ENCODE data around the gene WWC1. TPM values are rescaled to one million over a fixed set of nuclear protein-coding genes. Genes with fewer than 3 reads are reported as not detected.

Gene WWC1
- total RNA-seq, 2 experiments from 2014 or later: not detected

GRCh38 chr5:168368854-168369253 lies 77.4 kb downstream of the WWC1 start:
- H3K27ac ChIP-seq (ENCODE audit: low read depth, low read length, poor library complexity, severe bottlenecking): no peak overlapping the region
- BruUV-seq (replicated peaks): no TSS peak
- H4K20me1 ChIP-seq (ENCODE audit: insufficient read depth, low read length): no peaks in the 10 kb centered on the region
- H3K4me1 ChIP-seq (ENCODE audit: insufficient read depth, low read length, poor library complexity, severe bottlenecking): no peaks in the 10 kb centered on the region
- TF ChIP-seq, protein P1, sequence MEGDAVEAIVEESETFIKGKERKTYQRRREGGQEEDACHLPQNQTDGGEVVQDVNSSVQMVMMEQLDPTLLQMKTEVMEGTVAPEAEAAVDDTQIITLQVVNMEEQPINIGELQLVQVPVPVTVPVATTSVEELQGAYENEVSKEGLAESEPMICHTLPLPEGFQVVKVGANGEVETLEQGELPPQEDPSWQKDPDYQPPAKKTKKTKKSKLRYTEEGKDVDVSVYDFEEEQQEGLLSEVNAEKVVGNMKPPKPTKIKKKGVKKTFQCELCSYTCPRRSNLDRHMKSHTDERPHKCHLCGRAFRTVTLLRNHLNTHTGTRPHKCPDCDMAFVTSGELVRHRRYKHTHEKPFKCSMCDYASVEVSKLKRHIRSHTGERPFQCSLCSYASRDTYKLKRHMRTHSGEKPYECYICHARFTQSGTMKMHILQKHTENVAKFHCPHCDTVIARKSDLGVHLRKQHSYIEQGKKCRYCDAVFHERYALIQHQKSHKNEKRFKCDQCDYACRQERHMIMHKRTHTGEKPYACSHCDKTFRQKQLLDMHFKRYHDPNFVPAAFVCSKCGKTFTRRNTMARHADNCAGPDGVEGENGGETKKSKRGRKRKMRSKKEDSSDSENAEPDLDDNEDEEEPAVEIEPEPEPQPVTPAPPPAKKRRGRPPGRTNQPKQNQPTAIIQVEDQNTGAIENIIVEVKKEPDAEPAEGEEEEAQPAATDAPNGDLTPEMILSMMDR (conservative IDR thresholded peaks at IDR 0.05; ENCODE audit: low read length): no peak
- no peak overlapping the region for H2AFZ ChIP-seq (ENCODE audit: low read length)
- intact Hi-C loops (cut with micrococcal nuclease; ENCODE audit: unreplicated experiment): no loop called here
- no peak for DNase-seq (ENCODE audit: low spot score)
- no peak overlapping the region for H3K4me3 ChIP-seq (ENCODE audit: low read depth, low read length, poor library complexity, severe bottlenecking)
- no peaks in the 10 kb centered on the region for H3K79me2 ChIP-seq (ENCODE audit: insufficient read depth, low read depth, low read length)
- H3K9me3 ChIP-seq (ENCODE audit: low read length): no peaks in the 10 kb centered on the region
- H3K9me2 ChIP-seq (ENCODE audit: insufficient read depth, low read length): no peaks in the 10 kb centered on the region
- H3K4me2 ChIP-seq (ENCODE audit: low read length): no peak overlapping the region
- CTCF ChIA-PET (ENCODE audit: unreplicated experiment): no interaction called here
- POLR2A ChIA-PET: interaction anchor here (0.7 kb wide), 1 partner anchor 391 kb away, joined by 3 read pairs; no protein-coding TSS in a partner anchor
- H3K36me3 ChIP-seq (ENCODE audit: insufficient read depth, low read length): no peaks in the 10 kb centered on the region

DNA sequence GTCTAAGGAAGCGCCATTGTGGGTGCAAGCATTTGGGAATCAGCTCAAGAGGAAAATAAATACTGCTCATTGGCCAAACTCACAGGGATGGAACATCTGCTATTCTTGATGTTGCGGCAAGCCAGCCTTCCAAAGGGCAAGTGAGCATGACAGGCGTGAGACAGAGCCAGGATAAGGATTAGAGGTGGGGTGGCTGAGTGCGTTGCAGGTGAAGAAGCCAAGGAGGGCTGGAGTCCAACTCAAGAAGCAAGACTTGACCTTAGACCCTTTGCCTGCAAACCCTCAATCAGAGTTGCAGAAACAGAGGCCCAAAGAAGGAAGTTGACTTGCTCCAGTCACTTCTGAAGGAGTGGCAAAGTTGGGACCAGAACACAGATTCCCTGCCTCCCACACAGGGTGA lies 79.4 kb downstream of the WWC1 start:
- no peak overlapping the region for H3K27ac ChIP-seq (ENCODE audit: low read depth, low read length, poor library complexity, severe bottlenecking)
- no peak for TF ChIP-seq EZH2phosphoT487 (IDR thresholded peaks at IDR 0.05; ENCODE audit: borderline replicate concordance, low read depth, low read length)
- TF ChIP-seq, protein P1 (conservative IDR thresholded peaks at IDR 0.05; ENCODE audit: low read length): no peak
- no peak for DNase-seq (ENCODE audit: low spot score)
- no peaks in the 10 kb centered on the region for H3K9me3 ChIP-seq (ENCODE audit: low read length)
- H3K79me2 ChIP-seq (ENCODE audit: insufficient read depth, low read depth, low read length): no peaks in the 10 kb centered on the region
- intact Hi-C loops (cut with micrococcal nuclease; ENCODE audit: unreplicated experiment): no loop called here
- POLR2A ChIA-PET: no interaction called here
- no peak overlapping the region for H3K4me3 ChIP-seq (ENCODE audit: low read depth, low read length, poor library complexity, severe bottlenecking)
- H3K4me1 ChIP-seq (ENCODE audit: insufficient read depth, low read length, poor library complexity, severe bottlenecking): no peaks in the 10 kb centered on the region
- no peak overlapping the region for H3K4me2 ChIP-seq (ENCODE audit: low read length)
- H3K36me3 ChIP-seq (ENCODE audit: insufficient read depth, low read length): no peaks in the 10 kb centered on the region
- no peaks in the 10 kb centered on the region for H4K20me1 ChIP-seq (ENCODE audit: insufficient read depth, low read length)
- no peak overlapping the region for H2AFZ ChIP-seq (ENCODE audit: low read length)
- CTCF ChIA-PET (ENCODE audit: unreplicated experiment): no interaction called here
- H3K9me2 ChIP-seq (ENCODE audit: insufficient read depth, low read length): no peaks in the 10 kb centered on the region
- no TSS peak for BruUV-seq (replicated peaks)

GRCh38 chr5:168372356-168372946 lies 81.0 kb downstream of the WWC1 start:
- Histone ChIP-seq H3K36me3 (ENCODE audit: insufficient read depth, low read length) (no peaks in the 10 kb centered on the region), H3K9me3 (ENCODE audit: low read length) (no peaks in the 10 kb centered on the region), H3K79me2 (ENCODE audit: insufficient read depth, low read depth, low read length) (no peaks in the 10 kb centered on the region), H3K4me2 (ENCODE audit: low read length) (no peak overlapping the region), H3K4me1 (ENCODE audit: insufficient read depth, low read length, poor library complexity, severe bottlenecking) (no peaks in the 10 kb centered on the region), H2AFZ (ENCODE audit: low read length) (no peak overlapping the region), H4K20me1 (ENCODE audit: insufficient read depth, low read length) (no peaks in the 10 kb centered on the region), H3K27ac (ENCODE audit: low read depth, low read length, poor library complexity, severe bottlenecking) (no peak overlapping the region), H3K9me2 (ENCODE audit: insufficient read depth, low read length) (no peaks in the 10 kb centered on the region), H3K4me3 (ENCODE audit: low read depth, low read length, poor library complexity, severe bottlenecking) (no peak overlapping the region)
- POLR2A ChIA-PET: no interaction called here
- TF ChIP-seq EZH2phosphoT487 (IDR thresholded peaks at IDR 0.05; ENCODE audit: borderline replicate concordance, low read depth, low read length): no peak
- TF ChIP-seq, protein P1 (conservative IDR thresholded peaks at IDR 0.05; ENCODE audit: low read length): no peak
- intact Hi-C loops (cut with micrococcal nuclease; ENCODE audit: unreplicated experiment): no loop called here
- no TSS peak for BruUV-seq (replicated peaks)
- CTCF ChIA-PET (ENCODE audit: unreplicated experiment): no interaction called here
- peak; percentile 3 for DNase-seq (ENCODE audit: low spot score)
